Kidney (tissue), 14 donors: Measurements from ENCODE around the gene BTBD9. TPM values are rescaled to one million over a fixed set of nuclear protein-coding genes. Genes with fewer than 3 reads are reported as not detected.

Source experiments
- DNase-seq, 5 donors: peaks; one replicate each; pipeline ENCODE4 v3.0.0-alpha.2; 2013 to 2020
- FAIRE-seq: peaks from 2 replicates; lab custom pipeline; 2012; peaks lifted over from hg19 to GRCh38; lab: Jason Lieb, UNC
- H3K27ac ChIP-seq, 2 donors: one replicate each; pipeline ENCODE4 v1.7.0; 2013; ENCODE audit warnings: low read depth in 2 of 2, low read length in 2 of 2, inconsistent platforms in 1 of 2
- H3K27me3 ChIP-seq: one replicate; pipeline ENCODE4 v1.7.1; 2013; ENCODE audit warnings: low read length, inconsistent platforms; ENCODE audit not compliant: control insufficient read depth, insufficient read depth
- H3K36me3 ChIP-seq, 3 donors: one replicate each; pipeline versions ENCODE4 v1.7.0 to v1.7.1; 2013; ENCODE audit warnings: low read length in 3 of 3, control low read depth in 1 of 3, inconsistent platforms in 1 of 3; ENCODE audit not compliant: insufficient read depth in 3 of 3, control insufficient read depth in 2 of 3
- H3K4me1 ChIP-seq, 3 donors: one replicate each; pipeline versions ENCODE4 v1.7.0 to v1.7.1; 2013; ENCODE audit warnings: low read length in 3 of 3, inconsistent platforms in 1 of 3, low read depth in 1 of 3; ENCODE audit not compliant: control insufficient read depth in 2 of 3, insufficient read depth in 2 of 3
- H3K4me3 ChIP-seq, 3 donors: one replicate each; pipeline versions ENCODE4 v1.7.0 to v1.8.1; 2013; ENCODE audit warnings: low read length in 3 of 3, control low read depth in 1 of 3, inconsistent platforms in 1 of 3
- H3K9ac ChIP-seq, 3 donors: one replicate each; pipeline versions ENCODE4 v1.7.0 to v1.7.1; 2013; ENCODE audit warnings: low read length in 3 of 3, control low read depth in 1 of 3, inconsistent platforms in 1 of 3
- H3K9me3 ChIP-seq, 3 donors: one replicate each; pipeline versions ENCODE4 v1.7.0 to v1.7.1; 2013; ENCODE audit warnings: low read length in 3 of 3, control low read depth in 1 of 3, inconsistent platforms in 1 of 3; ENCODE audit not compliant: control insufficient read depth in 2 of 3, insufficient read depth in 1 of 3
- intact Hi-C: fragments of 100-400 bp; cut with DNase I; formaldehyde crosslinking; loops from one replicate; pipeline ENCODE4 v1.11.1; 2022
- polyA plus RNA-seq: library from polyadenylated mRNA; stranded (reverse); fragments of 350-450 nt; fragmentation: Illumina TruSeq; extraction: RNeasy Lipid Tissue Mini Kit (QIAGEN cat#74804); gene quantifications from one replicate; pipeline ENCODE4 v1.2.3, GENCODE V29; 2014; ENCODE audit warnings: low read depth, low replicate concordance; ENCODE audit not compliant: insufficient read depth
- total RNA-seq: library from RNA; stranded (reverse); fragmentation: NEBNext Ultra II Directional; extraction: Animal tissue kit (Norgen Biotek cat#: 25700); gene quantifications from one replicate; pipeline ENCODE4 v1.2.1, GENCODE V29; 2021
- TF ChIP-seq, protein P1 (sequence below): IDR thresholded peaks from 3 replicates; pipeline ENCODE4 v1.5.1; 2012; ENCODE audit warnings: mild to moderate bottlenecking, moderate library complexity, borderline replicate concordance; ENCODE audit not compliant: insufficient read depth; ENCODE audit errors: extremely low read depth
- donor health status: control.
- donor health status: control.
- donor health status: control.
- donor health status: control.
- donor health status: control.
- donor health status: DM: yes; HTN: yes; CAD: no.
- donor health status: Normal renal cell carcinoma (clear cell type).

Gene BTBD9
- total and polyA plus RNA-seq, 2 donors from 2014 or later, result 4.2 to 29.9 TPM

DNA sequence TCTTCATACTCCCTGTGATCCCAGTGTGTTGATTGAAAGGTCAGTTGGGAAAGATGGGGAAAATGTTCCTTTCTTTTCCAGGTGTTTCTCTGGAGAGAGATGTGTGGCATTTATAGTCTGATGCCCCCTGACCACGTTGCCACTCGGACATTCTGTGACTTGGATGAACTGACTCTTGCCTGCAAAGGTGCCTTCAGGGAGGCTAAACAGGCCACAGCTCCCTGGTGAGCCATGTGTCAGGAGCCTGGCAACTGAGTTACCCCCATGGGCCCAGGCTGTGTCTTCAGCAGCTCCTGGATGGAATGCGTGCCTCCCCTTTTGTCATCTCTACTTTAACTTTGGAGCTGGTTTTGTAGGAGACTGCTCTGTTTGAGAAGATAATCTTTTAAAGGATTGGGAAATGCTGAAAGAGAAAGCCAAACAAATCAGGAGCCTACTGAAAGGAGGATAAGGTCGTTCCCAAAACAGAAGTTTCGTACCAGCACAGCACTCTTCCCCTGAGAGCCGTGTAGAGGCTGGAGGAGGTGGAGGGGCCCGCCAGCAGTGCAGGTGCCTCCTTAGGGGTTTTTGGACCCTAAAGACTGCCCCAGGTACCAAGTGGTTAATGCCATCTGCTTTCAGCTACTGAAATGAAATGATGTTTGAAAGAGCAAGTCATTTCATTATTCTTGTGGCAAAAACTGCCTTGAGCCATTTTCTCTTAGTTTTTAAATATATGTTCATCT, 497.4 kb downstream of the BTBD9 start:
- no peaks in the 10 kb centered on the region for H3K27me3 ChIP-seq
- FAIRE-seq, result no peak

DNA sequence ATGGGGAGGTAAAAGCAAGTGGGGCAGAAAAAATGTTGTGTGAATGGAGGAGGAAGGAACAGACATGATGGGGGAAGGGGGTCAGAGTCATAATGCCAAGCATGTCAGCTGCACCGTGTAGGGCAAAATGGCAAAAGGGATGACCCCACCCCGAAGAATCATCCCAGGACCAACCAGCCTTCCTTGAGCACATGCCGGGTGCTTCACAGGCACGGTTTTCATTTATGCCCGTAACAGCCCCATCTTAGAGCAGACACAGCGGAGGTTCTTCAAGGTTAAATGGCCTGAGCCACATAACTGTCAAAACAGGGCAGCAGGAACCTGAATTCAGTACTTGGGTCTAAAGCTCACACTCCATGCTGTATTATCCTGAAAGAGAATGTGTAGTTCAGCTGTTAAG, 498.0 kb downstream of the BTBD9 start:
- Histone ChIP-seq H3K27ac (no peak overlapping the region), H3K4me1 (peaks cover 0 to 2% (median 0%) of the 10 kb centered on the region in 3 donors)

More for the DNA sequence above, 497.4 kb downstream of the BTBD9 start:
- no peak overlapping the region for H3K27ac ChIP-seq
- no peak overlapping the region for H3K9ac ChIP-seq
- intact Hi-C loops, result no loop called here
- H3K4me1 ChIP-seq, result peaks cover 0 to 2% (median 0%) of the 10 kb centered on the region in 3 donors
- TF ChIP-seq, protein P1, sequence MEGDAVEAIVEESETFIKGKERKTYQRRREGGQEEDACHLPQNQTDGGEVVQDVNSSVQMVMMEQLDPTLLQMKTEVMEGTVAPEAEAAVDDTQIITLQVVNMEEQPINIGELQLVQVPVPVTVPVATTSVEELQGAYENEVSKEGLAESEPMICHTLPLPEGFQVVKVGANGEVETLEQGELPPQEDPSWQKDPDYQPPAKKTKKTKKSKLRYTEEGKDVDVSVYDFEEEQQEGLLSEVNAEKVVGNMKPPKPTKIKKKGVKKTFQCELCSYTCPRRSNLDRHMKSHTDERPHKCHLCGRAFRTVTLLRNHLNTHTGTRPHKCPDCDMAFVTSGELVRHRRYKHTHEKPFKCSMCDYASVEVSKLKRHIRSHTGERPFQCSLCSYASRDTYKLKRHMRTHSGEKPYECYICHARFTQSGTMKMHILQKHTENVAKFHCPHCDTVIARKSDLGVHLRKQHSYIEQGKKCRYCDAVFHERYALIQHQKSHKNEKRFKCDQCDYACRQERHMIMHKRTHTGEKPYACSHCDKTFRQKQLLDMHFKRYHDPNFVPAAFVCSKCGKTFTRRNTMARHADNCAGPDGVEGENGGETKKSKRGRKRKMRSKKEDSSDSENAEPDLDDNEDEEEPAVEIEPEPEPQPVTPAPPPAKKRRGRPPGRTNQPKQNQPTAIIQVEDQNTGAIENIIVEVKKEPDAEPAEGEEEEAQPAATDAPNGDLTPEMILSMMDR, result no peak
- DNase-seq, result no peak
- peaks cover 0 to 4% (median 0%) of the 10 kb centered on the region in 3 donors for H3K36me3 ChIP-seq
- H3K4me3 ChIP-seq, result no peak overlapping the region
- no peaks in the 10 kb centered on the region for H3K9me3 ChIP-seq

DNA sequence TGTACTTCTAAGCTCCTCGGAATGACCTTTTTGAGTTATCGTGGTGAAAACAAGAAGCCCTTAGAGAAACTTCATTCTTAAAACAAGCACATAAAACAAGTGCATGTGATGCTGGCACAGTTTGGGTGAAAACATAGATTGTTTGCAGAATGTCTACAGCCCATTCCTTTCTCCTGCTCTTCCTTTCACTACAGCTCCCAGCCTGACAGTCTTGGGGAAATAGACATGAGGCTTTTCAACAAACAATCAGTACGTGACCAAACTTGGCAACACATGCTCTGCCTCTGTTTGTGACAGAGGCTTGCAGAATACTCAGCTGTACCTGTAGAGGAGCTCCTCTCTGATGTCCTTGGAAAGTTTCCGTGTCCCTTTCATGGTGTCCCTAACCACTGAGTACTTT, 498.6 kb downstream of the BTBD9 start:
- FAIRE-seq (no peak), DNase-seq (no peak)
- TF ChIP-seq, protein P1, result no peak
- no peaks in the 10 kb centered on the region for H3K9me3 ChIP-seq
- H3K27me3 ChIP-seq, result no peaks in the 10 kb centered on the region
- no peak overlapping the region for H3K27ac ChIP-seq
- no peaks in the 10 kb centered on the region for H3K4me1 ChIP-seq
- H3K36me3 ChIP-seq, result peaks cover 0 to 4% (median 0%) of the 10 kb centered on the region in 3 donors
- no peak overlapping the region for H3K9ac ChIP-seq
- no peak overlapping the region for H3K4me3 ChIP-seq
- intact Hi-C loops, result no loop called here

More for the DNA sequence above, 498.0 kb downstream of the BTBD9 start:
- peaks cover 0 to 4% (median 0%) of the 10 kb centered on the region in 3 donors for H3K36me3 ChIP-seq
- no peaks in the 10 kb centered on the region for H3K9me3 ChIP-seq
- FAIRE-seq (no peak), DNase-seq (no peak)
- no peak overlapping the region for H3K9ac ChIP-seq
- TF ChIP-seq, protein P1, result no peak
- no peak overlapping the region for H3K4me3 ChIP-seq
- intact Hi-C loops, result no loop called here
- H3K27me3 ChIP-seq, result no peaks in the 10 kb centered on the region
